ENCODE measurements around the gene EFNA2.
"Not testable (repeated sequence)": the region's sequence is repeated elsewhere in the genome, so short reads cannot be mapped to it uniquely, and the experiment has no call there.

EFNA2 gene

DNA sequence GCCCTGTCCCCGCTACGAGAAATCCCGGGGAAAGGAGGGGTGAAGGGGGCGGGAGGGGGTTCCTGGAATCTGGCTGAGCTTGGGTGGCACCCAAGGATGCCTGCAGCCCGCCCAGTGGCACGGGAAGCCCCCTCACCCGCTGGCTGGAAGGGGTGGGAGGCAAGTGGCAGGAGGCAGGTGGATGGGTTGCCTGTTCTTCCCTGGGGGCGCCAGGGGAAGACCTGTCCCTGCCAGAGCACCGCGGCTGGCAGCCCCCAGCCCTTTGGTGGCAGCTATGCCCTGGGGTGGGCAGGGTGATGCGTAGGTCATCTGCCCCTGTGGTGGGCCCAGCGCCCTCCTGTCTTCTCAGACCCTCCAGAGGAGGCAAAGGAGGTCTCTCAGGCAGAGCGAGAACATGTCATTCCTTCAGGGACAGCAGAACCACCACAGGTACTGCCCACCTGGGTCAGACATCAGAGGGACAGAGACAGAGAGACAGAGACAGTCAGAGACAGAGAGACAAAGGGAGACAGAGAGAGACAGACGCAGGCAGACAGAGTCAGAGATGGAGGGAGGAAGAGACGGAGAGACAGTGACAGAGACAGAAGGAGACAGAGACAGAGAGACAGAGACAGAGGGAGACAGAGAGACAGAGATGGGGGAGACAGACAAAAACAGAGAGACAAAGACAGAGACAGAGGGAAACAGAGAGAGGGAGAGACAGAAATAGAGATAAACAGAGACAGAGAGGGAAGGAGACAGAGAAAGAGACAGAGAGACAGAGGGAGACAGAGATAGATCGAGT is 36.7 kb downstream of the EFNA2 start:
- TF ChIP-seq CTCF (IDR thresholded peaks at IDR 0.05; ENCODE audit: control insufficient read depth, extremely low read depth, insufficient read depth) = no peak
- no peak for DNase-seq (ENCODE audit: low read depth)
- H3K4me3 ChIP-seq (ENCODE audit: low read depth, low read length) = no peak overlapping the region

DNA sequence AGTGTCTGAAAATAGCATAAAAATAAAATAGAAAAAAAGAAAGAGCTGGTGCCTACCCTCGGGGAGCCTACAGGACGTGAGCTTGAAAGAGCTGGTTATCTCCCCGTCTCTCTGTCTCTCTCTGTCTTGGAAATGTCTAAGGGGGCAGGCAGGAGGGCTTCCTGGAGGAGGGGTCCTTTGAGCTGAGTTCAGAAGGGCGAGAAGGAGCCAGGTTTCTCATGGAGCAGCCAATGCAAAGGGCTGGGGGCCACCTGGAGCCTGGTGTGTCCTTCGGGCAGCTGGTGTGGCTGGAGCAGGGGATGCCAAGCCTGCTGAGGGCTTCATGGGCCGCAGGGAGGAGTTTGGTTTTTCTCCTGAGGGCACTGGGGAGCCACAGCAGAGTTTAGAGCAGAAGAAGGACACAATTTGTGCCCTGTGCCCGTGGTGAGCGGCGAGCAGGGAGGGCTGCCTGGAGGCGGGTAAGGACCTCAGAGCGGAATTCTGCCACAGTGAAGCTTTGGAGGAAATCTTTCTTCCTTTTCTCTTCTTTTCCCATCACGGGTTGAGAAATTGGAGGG is 38.7 kb downstream of the EFNA2 start:
- DNase-seq (ENCODE audit: low read depth) = no peak
- no peak overlapping the region for H3K4me3 ChIP-seq (ENCODE audit: low read depth, low read length)
- no peak for TF ChIP-seq CTCF (IDR thresholded peaks at IDR 0.05; ENCODE audit: control insufficient read depth, extremely low read depth, insufficient read depth)

DNA sequence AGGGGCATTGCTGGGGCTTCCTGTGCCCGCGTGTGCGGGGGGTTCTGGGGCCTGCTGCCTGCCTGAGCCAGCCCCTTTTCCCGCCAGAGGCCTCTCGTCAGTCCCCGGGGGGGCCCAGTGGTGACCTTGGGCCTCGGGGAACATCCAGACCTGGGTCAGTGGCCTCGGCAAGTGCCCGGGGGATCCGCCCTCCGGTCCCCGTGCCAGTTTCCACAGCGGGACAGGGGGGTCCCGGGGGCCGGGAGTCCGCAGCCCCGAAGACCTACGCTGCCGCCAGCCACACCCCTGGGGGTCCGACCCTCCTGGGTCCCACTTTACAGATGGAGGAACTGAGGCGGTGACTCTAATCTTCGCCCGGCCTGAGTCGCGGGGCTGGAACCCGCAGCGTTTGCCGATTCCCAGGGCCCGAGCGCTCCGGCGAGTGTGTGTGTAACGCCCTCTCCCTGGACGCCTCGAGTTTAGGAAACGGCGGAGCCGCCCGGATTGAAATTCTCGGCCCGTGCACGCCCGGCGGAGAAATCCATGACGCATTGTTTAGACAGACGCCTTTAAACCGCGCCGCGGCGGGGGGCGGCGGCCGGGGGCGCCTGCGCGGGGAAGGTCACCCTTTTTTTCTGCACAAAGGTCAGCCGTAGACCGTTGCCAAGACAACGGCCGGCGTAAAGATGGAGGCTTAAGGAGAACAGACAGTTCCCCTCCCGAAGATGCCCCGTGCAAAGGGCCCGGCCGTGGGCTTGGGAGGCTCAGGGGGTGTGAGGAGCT is 39.3 kb downstream of the EFNA2 start:
- no peak overlapping the region for H3K4me3 ChIP-seq (ENCODE audit: low read depth, low read length)
- TF ChIP-seq CTCF (IDR thresholded peaks at IDR 0.05; ENCODE audit: control insufficient read depth, extremely low read depth, insufficient read depth) = no peak
- no peak for DNase-seq (ENCODE audit: low read depth)

DNA sequence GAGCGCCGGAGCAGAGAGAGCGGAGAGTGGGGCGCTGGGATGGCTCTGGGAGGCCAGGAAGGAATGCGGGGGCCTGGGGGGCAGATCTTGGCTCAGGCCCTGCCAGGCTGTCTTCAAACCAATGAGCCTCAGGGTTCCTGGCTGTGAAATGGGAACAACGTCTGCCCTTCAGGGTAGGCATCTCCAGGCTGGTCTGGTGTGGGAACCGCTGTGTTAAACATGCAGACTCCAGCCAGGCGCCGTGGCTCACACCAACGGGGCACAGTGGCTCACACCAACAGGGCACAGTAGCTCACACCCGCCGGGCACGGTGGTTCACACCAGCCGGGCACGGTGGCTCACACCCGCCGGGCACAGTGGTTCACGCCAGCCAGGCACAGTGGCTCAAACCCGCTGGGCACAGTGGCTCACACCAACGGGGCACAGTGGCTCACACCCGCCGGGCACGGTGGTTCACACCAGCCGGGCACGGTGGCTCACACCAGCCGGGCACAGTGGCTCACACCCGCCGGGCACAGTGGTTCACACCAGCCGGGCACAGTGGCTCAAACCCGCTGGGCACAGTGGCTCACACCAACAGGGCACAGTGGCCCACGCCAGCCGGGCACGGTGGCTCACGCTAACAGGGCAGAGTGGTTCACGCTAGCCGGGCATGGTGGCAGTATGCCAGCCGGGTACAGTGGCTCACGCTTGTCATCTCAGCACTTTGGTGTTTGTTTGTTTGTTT is 40.1 kb downstream of the EFNA2 start:
- no peak for DNase-seq (ENCODE audit: low read depth)
- TF ChIP-seq CTCF (IDR thresholded peaks at IDR 0.05; ENCODE audit: control insufficient read depth, extremely low read depth, insufficient read depth) = no peak
- no peak overlapping the region for H3K4me3 ChIP-seq (ENCODE audit: low read depth, low read length)

DNA sequence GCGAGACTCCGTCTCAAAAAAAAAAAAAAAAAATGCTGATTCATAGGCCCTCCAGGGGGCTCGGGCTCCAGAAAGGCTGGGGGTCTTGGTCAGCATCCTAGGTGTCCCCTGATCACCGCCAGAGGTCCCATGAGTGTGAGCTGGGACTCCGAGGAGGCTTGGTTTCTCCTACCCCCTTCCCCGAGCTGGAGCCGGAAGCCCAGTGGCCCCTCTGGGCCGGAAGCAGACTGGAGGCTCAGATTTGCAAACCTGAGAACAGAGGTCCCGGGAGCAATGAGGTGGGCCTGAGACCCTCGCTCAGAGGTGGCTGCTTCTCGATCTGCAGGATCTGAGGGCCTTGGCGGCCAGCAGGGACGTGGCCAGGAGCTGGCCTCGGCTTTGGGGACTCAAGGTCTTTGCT is 41.5 kb downstream of the EFNA2 start:
- DNase-seq (ENCODE audit: low read depth) = no peak
- TF ChIP-seq CTCF (IDR thresholded peaks at IDR 0.05; ENCODE audit: control insufficient read depth, extremely low read depth, insufficient read depth) = no peak
- no peak overlapping the region for H3K4me3 ChIP-seq (ENCODE audit: low read depth, low read length)

- DNase-seq (ENCODE audit: low read depth); H3K4me3 ChIP-seq (ENCODE audit: low read depth, low read length): not testable (repeated sequence)
Measured at GRCh38 chr19:1332208-1332607, 46.5 kb downstream of the EFNA2 start.
